Ishikawa (cell line): ENCODE measurements around the gene JOSD1.

ENCODE experiments used
- CREB1 ChIP-seq: IDR thresholded peaks from 2 replicates; pipeline ENCODE4 v1.6.1; 2012; ENCODE audit warnings: low read depth
- EGR1 ChIP-seq: IDR thresholded peaks from 2 replicates; pipeline ENCODE4 v1.6.1; 2012
- EP300 ChIP-seq: IDR thresholded peaks from 2 replicates; pipeline ENCODE4 v1.6.1; 2012; ENCODE audit warnings: borderline replicate concordance
- NFIC ChIP-seq: IDR thresholded peaks from 2 replicates; pipeline ENCODE4 v1.6.1; 2012
- REST ChIP-seq: IDR thresholded peaks from 2 replicates; pipeline ENCODE4 v1.6.1; 2012; ENCODE audit warnings: low read depth, mild to moderate bottlenecking
- TAF1 ChIP-seq: IDR thresholded peaks from 2 replicates; pipeline ENCODE4 v1.6.1; 2012; ENCODE audit warnings: low read depth, mild to moderate bottlenecking
- USF1 ChIP-seq: IDR thresholded peaks from 2 replicates; pipeline ENCODE4 v1.6.1; 2012
- YY1 ChIP-seq: IDR thresholded peaks from 2 replicates; pipeline ENCODE4 v1.6.1; 2012; ENCODE audit warnings: low read depth
- ZBTB7A ChIP-seq: IDR thresholded peaks from 2 replicates; pipeline ENCODE4 v1.6.1; 2012; ENCODE audit warnings: low read depth

DNA sequence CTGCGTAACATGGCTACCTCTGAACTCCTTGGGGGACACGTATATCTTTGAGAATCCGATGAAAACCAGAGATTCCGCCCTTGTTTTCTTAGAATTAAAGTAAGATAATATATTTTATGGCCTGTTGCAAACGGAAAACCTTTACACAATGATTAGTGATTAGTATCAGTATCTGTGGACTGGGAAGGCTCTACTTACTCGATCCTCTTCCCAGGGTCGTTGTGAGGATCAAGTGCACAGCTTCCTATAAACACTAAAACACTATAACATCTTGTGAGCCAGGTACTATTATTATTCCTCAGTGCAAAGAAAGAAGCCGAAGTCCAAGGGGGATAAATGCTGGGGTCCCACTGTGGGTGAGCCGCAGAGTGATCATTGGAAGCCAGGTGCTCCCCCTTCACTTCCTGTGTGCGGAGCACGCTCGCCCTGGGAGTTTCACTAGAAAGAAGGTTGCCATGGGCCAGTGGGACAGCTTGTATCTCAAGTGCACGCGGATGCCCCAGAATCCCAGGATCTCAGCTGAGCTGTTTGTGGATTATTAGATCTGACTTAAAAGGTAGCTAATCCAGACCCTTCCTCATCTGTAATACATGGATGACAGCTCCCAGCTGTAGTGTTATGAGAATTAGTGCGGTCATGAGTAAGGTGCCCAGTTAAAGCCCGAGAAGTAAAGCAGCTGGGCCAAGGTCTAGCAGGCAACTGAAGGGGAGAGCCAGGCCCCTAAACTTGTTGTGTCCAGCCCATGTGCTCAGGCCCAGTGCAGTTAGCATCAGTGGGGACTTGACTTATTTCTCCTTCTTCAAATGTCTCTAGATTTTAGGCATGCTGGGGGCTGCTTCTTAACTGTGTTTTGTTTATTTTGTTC, 43.5 kb downstream of the JOSD1 start:
- no peak for TF ChIP-seq EP300
- no peak for TF ChIP-seq TAF1
- TF ChIP-seq YY1: no peak; the same call in 1 of the 2 replicates
- TF ChIP-seq CREB1: no peak
- no peak for TF ChIP-seq REST
- no peak for TF ChIP-seq ZBTB7A
- TF ChIP-seq USF1: no peak
- TF ChIP-seq EGR1: no peak
- no peak for TF ChIP-seq NFIC
